Iris pigment epithelial cell (primary cell): ENCODE measurements around the gene AFF2.

Experiments used
- DNase-seq: peaks from one replicate; pipeline ENCODE4 v3.0.0-alpha.2; 2011; ENCODE audit warnings: low read depth

The AFF2 gene

GRCh38 chrX:148741441-148741840 lies 241.0 kb downstream of the AFF2 start:
- DNase-seq: no peak

GRCh38 chrX:148755111-148755510 lies 254.7 kb downstream of the AFF2 start:
- no peak for DNase-seq

GRCh38 chrX:148763896-148764295 lies 263.5 kb downstream of the AFF2 start:
- no peak for DNase-seq

- no peak for DNase-seq
These were observed 267.9 kb downstream of the AFF2 start for GRCh38 chrX:148768296-148768695.

GRCh38 chrX:148771440-148771839 lies 271.0 kb downstream of the AFF2 start:
- no peak for DNase-seq

- no peak for DNase-seq
These were observed 273.9 kb downstream of the AFF2 start for GRCh38 chrX:148774276-148774675.

GRCh38 chrX:148784137-148784536 lies 283.7 kb downstream of the AFF2 start:
- DNase-seq: no peak

GRCh38 chrX:148784856-148785255 lies 284.4 kb downstream of the AFF2 start:
- no peak for DNase-seq

- no peak for DNase-seq
These were observed 284.8 kb downstream of the AFF2 start for GRCh38 chrX:148785256-148785655.

GRCh38 chrX:148788449-148788848 lies 288.0 kb downstream of the AFF2 start:
- no peak for DNase-seq

- DNase-seq: no peak
These were observed 293.9 kb downstream of the AFF2 start for GRCh38 chrX:148794350-148794749.

GRCh38 chrX:148804579-148805355 lies 304.4 kb downstream of the AFF2 start:
- DNase-seq: no peak

GRCh38 chrX:148806145-148806870 lies 305.9 kb downstream of the AFF2 start:
- DNase-seq: no peak

GRCh38 chrX:148808833-148809232 lies 308.4 kb downstream of the AFF2 start:
- no peak for DNase-seq

GRCh38 chrX:148811236-148811635 lies 310.8 kb downstream of the AFF2 start:
- DNase-seq: no peak

- no peak for DNase-seq
These were observed 313.0 kb downstream of the AFF2 start for GRCh38 chrX:148813422-148813821.

- no peak for DNase-seq
These were observed 313.6 kb downstream of the AFF2 start for GRCh38 chrX:148813967-148814366.

- DNase-seq: no peak
These were observed 315.0 kb downstream of the AFF2 start for GRCh38 chrX:148815218-148815961.

GRCh38 chrX:148823986-148824385 lies 323.6 kb downstream of the AFF2 start:
- no peak for DNase-seq

- no peak for DNase-seq
These were observed 325.3 kb downstream of the AFF2 start for GRCh38 chrX:148825696-148826095.

GRCh38 chrX:148836741-148837140 lies 336.3 kb downstream of the AFF2 start:
- no peak for DNase-seq

- DNase-seq: no peak
These were observed 350.2 kb downstream of the AFF2 start for GRCh38 chrX:148850631-148851030.

GRCh38 chrX:148854306-148854705 lies 353.9 kb downstream of the AFF2 start:
- DNase-seq: no peak
